NCI-H2171 (cell line): ENCODE measurements around the gene ERBB4.

Experiments
- DNase-seq: peaks from one replicate; lab custom pipeline; 2025; lab: John Stamatoyannopoulos, UW

The ERBB4 gene

GRCh38 chr2:211405036-211405435 is 1133.6 kb downstream of the ERBB4 start:
- no peak for DNase-seq

- DNase-seq = no peak
Measured at GRCh38 chr2:211404098-211404497, 1134.5 kb downstream of the ERBB4 start.

- no peak for DNase-seq
Measured at GRCh38 chr2:211401328-211401727, 1137.3 kb downstream of the ERBB4 start.

GRCh38 chr2:211397764-211398163 is 1140.8 kb downstream of the ERBB4 start:
- no peak for DNase-seq

GRCh38 chr2:211396815-211397214 is 1141.8 kb downstream of the ERBB4 start:
- peak; percentile 30 for DNase-seq

GRCh38 chr2:211391189-211391567 is 1147.4 kb downstream of the ERBB4 start:
- no peak for DNase-seq

- no peak for DNase-seq
Measured at GRCh38 chr2:211390536-211391188, 1147.9 kb downstream of the ERBB4 start.

GRCh38 chr2:211387734-211388133 is 1150.9 kb downstream of the ERBB4 start:
- DNase-seq = no peak

- DNase-seq = no peak
Measured at GRCh38 chr2:211380041-211380440, 1158.6 kb downstream of the ERBB4 start.

- DNase-seq = no peak
Measured at GRCh38 chr2:211376410-211376809, 1162.2 kb downstream of the ERBB4 start.

- no peak for DNase-seq
Measured at GRCh38 chr2:211373203-211373602, 1165.4 kb downstream of the ERBB4 start.

GRCh38 chr2:211371465-211371864 is 1167.1 kb downstream of the ERBB4 start:
- DNase-seq = no peak

GRCh38 chr2:211368467-211368866 is 1170.1 kb downstream of the ERBB4 start:
- DNase-seq = no peak

- DNase-seq = no peak
Measured at GRCh38 chr2:211367711-211368110, 1170.9 kb downstream of the ERBB4 start.

GRCh38 chr2:211367293-211367692 is 1171.3 kb downstream of the ERBB4 start:
- DNase-seq = no peak

GRCh38 chr2:211364911-211365310 is 1173.7 kb downstream of the ERBB4 start:
- DNase-seq = no peak

- no peak for DNase-seq
Measured at GRCh38 chr2:211361383-211361782, 1177.2 kb downstream of the ERBB4 start.

GRCh38 chr2:211359347-211359746 is 1179.3 kb downstream of the ERBB4 start:
- no peak for DNase-seq

- DNase-seq = no peak
Measured at GRCh38 chr2:211358504-211358903, 1180.1 kb downstream of the ERBB4 start.

- DNase-seq = no peak
Measured at GRCh38 chr2:211354481-211354880, 1184.1 kb downstream of the ERBB4 start.

- DNase-seq = peak; percentile 42
Measured at GRCh38 chr2:211351987-211352386, 1186.6 kb downstream of the ERBB4 start.

- no peak for DNase-seq
Measured at GRCh38 chr2:211349031-211349430, 1189.6 kb downstream of the ERBB4 start.

- DNase-seq = no peak
Measured at GRCh38 chr2:211347328-211347727, 1191.3 kb downstream of the ERBB4 start.

GRCh38 chr2:211344289-211344688 is 1194.3 kb downstream of the ERBB4 start:
- no peak for DNase-seq
